Glomerular visceral epithelial cell (primary cell): Measurements from ENCODE around the gene GEMIN5.
"Not testable (repeated sequence)": the region's sequence is repeated elsewhere in the genome, so short reads cannot be mapped to it uniquely, and the experiment has no call there.

Source experiments
- DNase-seq: peaks from one replicate; pipeline ENCODE4 v3.0.0-alpha.2; 2016; ENCODE audit errors: extremely low spot score

The GEMIN5 gene

GRCh38 chr5:154940772-154941620, 3.0 kb upstream of the GEMIN5 start, which contains the start of gene MRPL22:
Gene MRPL22 (plus strand): TSS chr5:154941073. CDS start chr5:154941111, 38 bp downstream.
- peak; percentile 96 for DNase-seq

GRCh38 chr5:154940375-154940771, 2.4 kb upstream of the GEMIN5 start:
- no peak for DNase-seq

GRCh38 chr5:154939387-154939786, 1.4 kb upstream of the GEMIN5 start:
- not testable (repeated sequence) for DNase-seq

- peak; percentile 2 for DNase-seq
These were observed 759 bp downstream of the GEMIN5 start for GRCh38 chr5:154937186-154937717.

- no peak for DNase-seq
These were observed 3.1 kb downstream of the GEMIN5 start for GRCh38 chr5:154934881-154935280.

GRCh38 chr5:154933537-154933936, 4.5 kb downstream of the GEMIN5 start:
- DNase-seq: no peak

- DNase-seq: peak; percentile 63
These were observed 14.3 kb downstream of the GEMIN5 start for GRCh38 chr5:154923441-154924430.

- DNase-seq: no peak
These were observed 20.3 kb downstream of the GEMIN5 start for GRCh38 chr5:154917757-154918156.

- no peak for DNase-seq
These were observed 21.1 kb downstream of the GEMIN5 start for GRCh38 chr5:154916874-154917273.

GRCh38 chr5:154905601-154906000, 32.4 kb downstream of the GEMIN5 start:
- DNase-seq: not testable (repeated sequence)

GRCh38 chr5:154901913-154902312, 36.1 kb downstream of the GEMIN5 start:
- DNase-seq: no peak

- no peak for DNase-seq
These were observed 36.7 kb downstream of the GEMIN5 start for GRCh38 chr5:154901276-154901675.

GRCh38 chr5:154900066-154900465, 37.9 kb downstream of the GEMIN5 start:
- no peak for DNase-seq

GRCh38 chr5:154899151-154899816, 38.7 kb downstream of the GEMIN5 start:
- DNase-seq: no peak

GRCh38 chr5:154898210-154898609, 39.8 kb downstream of the GEMIN5 start:
- no peak for DNase-seq

GRCh38 chr5:154896562-154897165, 41.3 kb downstream of the GEMIN5 start:
- DNase-seq: no peak

GRCh38 chr5:154895606-154896561, 42.1 kb downstream of the GEMIN5 start:
- no peak for DNase-seq

GRCh38 chr5:154893381-154893780, 44.6 kb downstream of the GEMIN5 start:
- no peak for DNase-seq

GRCh38 chr5:154892369-154892771, 45.6 kb downstream of the GEMIN5 start:
- no peak for DNase-seq

- DNase-seq: no peak
These were observed 52.6 kb downstream of the GEMIN5 start for GRCh38 chr5:154885439-154885838.
